NK-92 (cell line): ENCODE measurements around the gene PLA2G4D.
"Not testable (repeated sequence)": the region's sequence is repeated elsewhere in the genome, so short reads cannot be mapped to it uniquely, and the experiment has no call there.

Experiments used
- DNase-seq: peaks from one replicate; lab custom pipeline; 2025; ENCODE audit not compliant: unreplicated experiment; lab: John Stamatoyannopoulos, UW

Gene PLA2G4D

GRCh38 chr15:42092398-42093318 lies 1.7 kb downstream of the PLA2G4D start:
- no peak for DNase-seq

GRCh38 chr15:42091753-42092397 lies 2.5 kb downstream of the PLA2G4D start:
- not testable (repeated sequence) for DNase-seq

- no peak for DNase-seq
These were observed 3.6 kb downstream of the PLA2G4D start for GRCh38 chr15:42090781-42091180.

GRCh38 chr15:42090370-42090769 lies 4.0 kb downstream of the PLA2G4D start:
- DNase-seq = no peak

- DNase-seq = no peak
These were observed 4.4 kb downstream of the PLA2G4D start for GRCh38 chr15:42089942-42090341.

- DNase-seq = no peak
These were observed 5.3 kb downstream of the PLA2G4D start for GRCh38 chr15:42088801-42089640.

- no peak for DNase-seq
These were observed 6.2 kb downstream of the PLA2G4D start for GRCh38 chr15:42087926-42088800.

GRCh38 chr15:42087460-42087859 lies 6.9 kb downstream of the PLA2G4D start:
- DNase-seq = no peak

- DNase-seq = no peak
These were observed 8.6 kb downstream of the PLA2G4D start for GRCh38 chr15:42085721-42086120.

GRCh38 chr15:42085236-42085605 lies 9.1 kb downstream of the PLA2G4D start:
- no peak for DNase-seq

- DNase-seq = no peak
These were observed 9.7 kb downstream of the PLA2G4D start for GRCh38 chr15:42084465-42085235.

GRCh38 chr15:42083916-42084315 lies 10.4 kb downstream of the PLA2G4D start:
- DNase-seq = no peak

- no peak for DNase-seq
These were observed 10.8 kb downstream of the PLA2G4D start for GRCh38 chr15:42083605-42083908.

- no peak for DNase-seq
These were observed 11.3 kb downstream of the PLA2G4D start for GRCh38 chr15:42082823-42083604.

GRCh38 chr15:42082141-42082540 lies 12.2 kb downstream of the PLA2G4D start:
- DNase-seq = no peak

- DNase-seq = no peak
These were observed 13.2 kb downstream of the PLA2G4D start for GRCh38 chr15:42080919-42081830.

GRCh38 chr15:42080186-42080918 lies 14.0 kb downstream of the PLA2G4D start:
- no peak for DNase-seq
